Neural crest cell (in vitro differentiated cells): Measurements from ENCODE around the gene PFKFB3. TPM values are rescaled to one million over a fixed set of nuclear protein-coding genes. Genes with fewer than 3 reads are reported as not detected.
A peak's percentile ranks its signal among the peaks of the same experiment; 100 is the strongest.

Source experiments
- DNase-seq: peaks from one replicate; pipeline ENCODE4 v3.0.0; 2021; ENCODE audit warnings: low read depth, mixed read lengths, low spot score
- H3K27ac Mint-ChIP-seq: one replicate; pipeline ENCODE4 v1.8.0; 2021; ENCODE audit warnings: mild to moderate bottlenecking, mixed read lengths; ENCODE audit not compliant: unreplicated experiment
- H3K27me3 Mint-ChIP-seq: 2 replicates; pipeline ENCODE4 v1.8.0; 2021; ENCODE audit warnings: low read depth, mild to moderate bottlenecking, mixed read lengths
- H3K36me3 Mint-ChIP-seq: 2 replicates; pipeline ENCODE4 v1.8.0; 2021; ENCODE audit warnings: low read depth, mild to moderate bottlenecking, mixed read lengths
- H3K4me1 Mint-ChIP-seq: 2 replicates; pipeline ENCODE4 v1.8.0; 2021; ENCODE audit warnings: mixed read lengths
- H3K4me3 Mint-ChIP-seq: one replicate; pipeline ENCODE4 v1.8.0; 2021; ENCODE audit warnings: mild to moderate bottlenecking, mixed read lengths
- H3K9me3 Mint-ChIP-seq: 2 replicates; pipeline ENCODE4 v1.8.0; 2021; ENCODE audit warnings: mixed read lengths
- CTCF ChIP-seq: fragments of 200-600 bp; sonication (generic); conservative IDR thresholded peaks from 2 replicates; pipeline ENCODE4 v1.5.0; 2021; ENCODE audit warnings: antibody characterized with exemption, mild to moderate bottlenecking
- long read RNA-seq: library from polyadenylated mRNA; unstranded; transcript quantifications from one replicate; pipeline ENCODE4 v2.0.0, GENCODE V29; 2020
- total RNA-seq: library from RNA; stranded (reverse); gene quantifications from 2 replicates; pipeline ENCODE4 v1.2.1, GENCODE V29; 2021

PFKFB3 gene
- 36.7 and 39.3 TPM in 2 replicates for total RNA-seq
- long read RNA-seq, full-length matches to known transcripts = 4 of 11 reads
- long read RNA-seq, partial matches to known transcripts = 2 of 11 reads
- long read RNA-seq, other reads (novel, unspliced or antisense) = 5 of 11 reads

DNA sequence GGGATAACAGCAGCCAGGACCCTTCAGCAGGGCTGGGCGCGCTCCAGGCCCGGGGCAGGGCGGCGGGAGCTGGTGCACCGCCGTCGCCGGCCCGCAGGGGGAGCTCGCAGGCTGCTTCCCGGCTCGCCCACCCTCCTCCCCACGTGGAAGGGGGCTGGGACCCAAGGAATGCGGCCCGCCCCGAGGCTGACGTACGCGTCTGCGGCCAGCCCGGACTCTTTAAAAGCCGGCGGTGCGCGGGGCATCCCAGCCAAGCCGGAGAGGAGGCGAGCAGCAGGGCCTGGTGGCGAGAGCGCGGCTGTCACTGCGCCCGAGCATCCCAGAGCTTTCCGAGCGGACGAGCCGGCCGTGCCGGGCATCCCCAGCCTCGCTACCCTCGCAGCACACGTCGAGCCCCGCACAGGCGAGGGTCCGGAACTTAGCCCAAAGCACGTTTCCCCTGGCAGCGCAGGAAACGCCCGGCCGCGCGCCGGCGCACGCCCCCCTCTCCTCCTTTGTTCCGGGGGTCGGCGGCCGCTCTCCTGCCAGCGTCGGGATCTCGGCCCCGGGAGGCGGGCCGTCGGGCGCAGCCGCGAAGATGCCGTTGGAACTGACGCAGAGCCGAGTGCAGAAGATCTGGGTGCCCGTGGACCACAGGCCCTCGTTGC lies at the start of gene PFKFB3:
Gene PFKFB3, plus strand, starts transcription at position 249 of the 647 bp plus-strand sequence. Its CDS starts 329 bp downstream, at position 578.
- Mint-ChIP-seq H3K4me3 (peak within 1 kb of the TSS; percentile 95), H3K4me1 (peaks cover 29% of the 10 kb centered on the region), H3K27ac (peak within 1 kb of the TSS; percentile 81), H3K36me3 (peaks cover 6% of the 10 kb centered on the region), H3K9me3 (no peaks in the 10 kb centered on the region), H3K27me3 (peaks cover 51% of the 10 kb centered on the region)
- TF ChIP-seq CTCF = peak; percentile 93
- peak; percentile 99 for DNase-seq

- no peak for TF ChIP-seq CTCF
- Mint-ChIP-seq H3K27ac (no peak overlapping the region), H3K9me3 (peaks cover 2% of the 10 kb centered on the region), H3K36me3 (peaks cover 4% of the 10 kb centered on the region), H3K4me1 (peaks cover 11% of the 10 kb centered on the region), H3K27me3 (no peaks in the 10 kb centered on the region), H3K4me3 (no peak overlapping the region)
- DNase-seq = no peak
These were observed 48.9 kb upstream of the PFKFB3 start for GRCh38 chr10:6153845-6154244.

GRCh38 chr10:6154566-6154965 lies 48.2 kb upstream of the PFKFB3 start:
- no peak overlapping the region for H3K4me3 Mint-ChIP-seq

GRCh38 chr10:6158276-6158675 lies 44.5 kb upstream of the PFKFB3 start:
- H3K4me3 Mint-ChIP-seq = no peak overlapping the region
- H3K9me3 Mint-ChIP-seq = no peaks in the 10 kb centered on the region
- no peak for TF ChIP-seq CTCF
- H3K4me1 Mint-ChIP-seq = peaks cover 13% of the 10 kb centered on the region
- no peaks in the 10 kb centered on the region for H3K27me3 Mint-ChIP-seq
- no peak for DNase-seq
- H3K27ac Mint-ChIP-seq = no peak overlapping the region
- H3K36me3 Mint-ChIP-seq = no peaks in the 10 kb centered on the region

More at GRCh38 chr10:6154566-6154965, 48.2 kb upstream of the PFKFB3 start:
- H3K27me3 Mint-ChIP-seq = no peaks in the 10 kb centered on the region
- peaks cover 1% of the 10 kb centered on the region for H3K9me3 Mint-ChIP-seq
- H3K36me3 Mint-ChIP-seq = peaks cover 3% of the 10 kb centered on the region
- no peak for TF ChIP-seq CTCF
- H3K27ac Mint-ChIP-seq = no peak overlapping the region
- H3K4me1 Mint-ChIP-seq = peaks cover 11% of the 10 kb centered on the region
- DNase-seq = no peak

DNA sequence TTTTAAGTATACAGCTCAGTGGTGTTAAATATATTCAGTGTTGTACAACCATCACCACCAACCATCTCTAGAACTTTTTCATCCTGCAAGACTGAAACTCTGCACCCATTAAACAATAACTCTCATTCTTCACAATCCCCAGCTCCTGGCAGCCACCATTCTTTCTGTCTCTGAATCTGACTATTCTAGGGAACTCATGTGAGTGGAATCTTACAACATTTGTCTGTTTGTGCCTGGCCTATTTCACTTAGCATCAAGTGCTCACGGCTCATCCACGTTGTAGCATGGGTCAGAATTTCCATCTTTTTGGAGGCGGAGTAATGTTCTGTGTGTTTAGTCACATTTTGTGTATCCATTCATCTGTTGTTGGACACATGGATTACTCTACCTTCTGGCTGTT lies 40.8 kb upstream of the PFKFB3 start:
- no peak for DNase-seq
- peaks cover 5% of the 10 kb centered on the region for H3K36me3 Mint-ChIP-seq
- H3K27ac Mint-ChIP-seq = no peak overlapping the region
- H3K27me3 Mint-ChIP-seq = no peaks in the 10 kb centered on the region
- no peak for TF ChIP-seq CTCF
- H3K4me1 Mint-ChIP-seq = peaks cover 32% of the 10 kb centered on the region
- H3K9me3 Mint-ChIP-seq = no peaks in the 10 kb centered on the region
- no peak overlapping the region for H3K4me3 Mint-ChIP-seq
